SU-DHL-6 (cell line): Measurements from ENCODE around the gene HSD17B14.

Experiments
- H2AFZ ChIP-seq: fragments of 200-600 bp; sonication (generic); 2 replicates; pipeline ENCODE4 v1.6.1; 2014; ENCODE audit warnings: low read depth, mild to moderate bottlenecking, moderate library complexity, mixed read lengths, antibody characterized with exemption, low read length; ENCODE audit not compliant: severe bottlenecking
- H3F3A ChIP-seq: fragments of 200-600 bp; shearing (Covaris generic); 2 replicates; pipeline ENCODE4 v1.6.0; 2016; ENCODE audit warnings: antibody characterized with exemption, mild to moderate bottlenecking; ENCODE audit not compliant: insufficient read depth
- H3K27ac ChIP-seq: fragments of 200-600 bp; sonication (generic); 2 replicates; pipeline ENCODE4 v1.5.1; 2016; ENCODE audit warnings: low read depth, mild to moderate bottlenecking, low read length, moderate library complexity, mixed read lengths
- H3K27me3 ChIP-seq: fragments of 200-600 bp; sonication (generic), shearing (Covaris generic); 2 replicates; pipeline ENCODE4 v1.6.0; 2014; ENCODE audit warnings: mild to moderate bottlenecking, low read length
- H3K36me3 ChIP-seq: fragments of 200-600 bp; sonication (generic); 2 replicates; pipeline ENCODE4 v1.6.1; 2014; ENCODE audit warnings: mild to moderate bottlenecking, low read length, mixed read lengths
- H3K4me2 ChIP-seq: fragments of 300-600, 200-600 bp; shearing (Covaris generic), sonication (generic); 2 replicates; pipeline ENCODE4 v1.6.0; 2014; ENCODE audit warnings: low read length, low read depth, mild to moderate bottlenecking; ENCODE audit not compliant: poor library complexity, severe bottlenecking
- H3K4me3 ChIP-seq: fragments of 200-600 bp; sonication (generic); 2 replicates; pipeline ENCODE4 v1.5.1; 2014; ENCODE audit warnings: antibody characterized with exemption, low read length, mild to moderate bottlenecking, mixed read lengths; ENCODE audit not compliant: insufficient read depth, poor library complexity, severe bottlenecking
- H3K79me2 ChIP-seq: fragments of 200-600 bp; sonication (generic); 2 replicates; pipeline ENCODE4 v1.6.1; 2014; ENCODE audit warnings: mild to moderate bottlenecking, low read length, moderate library complexity; ENCODE audit not compliant: insufficient read depth
- H3K9ac ChIP-seq: fragments of 200-600 bp; sonication (generic); 2 replicates; pipeline ENCODE4 v1.7.0; 2014; ENCODE audit warnings: mild to moderate bottlenecking, low read length
- H3K9me2 ChIP-seq: fragments of 200-600 bp; sonication (generic); replicated peaks from 2 replicates; pipeline ENCODE4 v1.6.1; 2014; ENCODE audit warnings: low read length; ENCODE audit not compliant: insufficient read depth
- H3K9me3 ChIP-seq: fragments of 200-600 bp; sonication (generic); 2 replicates; pipeline ENCODE4 v1.6.1; 2014; ENCODE audit warnings: low read length, mixed read lengths; ENCODE audit not compliant: insufficient read depth
- H4K20me1 ChIP-seq: fragments of 200-600 bp; sonication (generic); 2 replicates; pipeline ENCODE4 v1.6.1; 2014; ENCODE audit warnings: low read depth, mild to moderate bottlenecking, antibody characterized with exemption, low read length, moderate library complexity, mixed read lengths
- EZH2phosphoT487 ChIP-seq: fragments of 200-600 bp; sonication (generic), shearing (Covaris generic); conservative IDR thresholded peaks from 2 replicates; pipeline ENCODE4 v1.6.1; 2018; ENCODE audit warnings: mild to moderate bottlenecking, antibody characterized with exemption, low read length, moderate library complexity, mixed read lengths
- TF ChIP-seq, protein P1 (sequence below): fragments of 200-600 bp; sonication (generic); IDR thresholded peaks from one replicate; pipeline ENCODE4 v1.5.1; 2017; ENCODE audit warnings: antibody characterized with exemption, mild to moderate bottlenecking, low read length, moderate library complexity; ENCODE audit not compliant: insufficient read depth, poor library complexity, severe bottlenecking

The HSD17B14 gene

DNA sequence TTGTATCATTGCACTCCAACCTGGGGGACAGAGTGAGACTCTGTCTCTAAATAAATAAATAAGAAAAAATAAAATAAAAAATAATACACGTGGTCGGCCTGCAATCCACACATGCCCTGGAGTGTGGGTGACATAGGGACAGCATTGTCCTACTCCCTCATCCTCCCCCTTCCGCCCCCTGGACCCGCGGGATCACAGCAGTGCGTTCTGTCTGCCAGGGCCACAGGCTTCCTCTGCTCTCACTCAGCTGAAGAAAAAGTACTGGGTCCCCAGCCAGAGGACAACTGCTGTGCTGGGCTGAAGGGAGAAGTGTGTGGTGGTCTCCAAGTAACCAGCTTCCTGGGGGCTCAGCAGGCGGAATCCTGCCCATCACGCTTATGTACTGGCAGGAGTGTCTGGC lies 31.8 kb downstream of the HSD17B14 start:
- no peak for TF ChIP-seq EZH2phosphoT487
- TF ChIP-seq, protein P1, sequence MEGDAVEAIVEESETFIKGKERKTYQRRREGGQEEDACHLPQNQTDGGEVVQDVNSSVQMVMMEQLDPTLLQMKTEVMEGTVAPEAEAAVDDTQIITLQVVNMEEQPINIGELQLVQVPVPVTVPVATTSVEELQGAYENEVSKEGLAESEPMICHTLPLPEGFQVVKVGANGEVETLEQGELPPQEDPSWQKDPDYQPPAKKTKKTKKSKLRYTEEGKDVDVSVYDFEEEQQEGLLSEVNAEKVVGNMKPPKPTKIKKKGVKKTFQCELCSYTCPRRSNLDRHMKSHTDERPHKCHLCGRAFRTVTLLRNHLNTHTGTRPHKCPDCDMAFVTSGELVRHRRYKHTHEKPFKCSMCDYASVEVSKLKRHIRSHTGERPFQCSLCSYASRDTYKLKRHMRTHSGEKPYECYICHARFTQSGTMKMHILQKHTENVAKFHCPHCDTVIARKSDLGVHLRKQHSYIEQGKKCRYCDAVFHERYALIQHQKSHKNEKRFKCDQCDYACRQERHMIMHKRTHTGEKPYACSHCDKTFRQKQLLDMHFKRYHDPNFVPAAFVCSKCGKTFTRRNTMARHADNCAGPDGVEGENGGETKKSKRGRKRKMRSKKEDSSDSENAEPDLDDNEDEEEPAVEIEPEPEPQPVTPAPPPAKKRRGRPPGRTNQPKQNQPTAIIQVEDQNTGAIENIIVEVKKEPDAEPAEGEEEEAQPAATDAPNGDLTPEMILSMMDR, result no peak
- H2AFZ ChIP-seq, result no peak overlapping the region
- no peaks in the 10 kb centered on the region for H4K20me1 ChIP-seq
- no peak overlapping the region for H3K27ac ChIP-seq
- peaks cover 3% of the 10 kb centered on the region; the same call in 1 of the 2 replicates for H3F3A ChIP-seq
- H3K9ac ChIP-seq, result no peak overlapping the region
- peaks cover 5% of the 10 kb centered on the region for H3K79me2 ChIP-seq
- no peaks in the 10 kb centered on the region for H3K9me3 ChIP-seq
- no peak overlapping the region for H3K4me3 ChIP-seq
- no peaks in the 10 kb centered on the region for H3K36me3 ChIP-seq
- no peak overlapping the region for H3K4me2 ChIP-seq
- H3K9me2 ChIP-seq, result no peaks in the 10 kb centered on the region
- no peaks in the 10 kb centered on the region for H3K27me3 ChIP-seq

DNA sequence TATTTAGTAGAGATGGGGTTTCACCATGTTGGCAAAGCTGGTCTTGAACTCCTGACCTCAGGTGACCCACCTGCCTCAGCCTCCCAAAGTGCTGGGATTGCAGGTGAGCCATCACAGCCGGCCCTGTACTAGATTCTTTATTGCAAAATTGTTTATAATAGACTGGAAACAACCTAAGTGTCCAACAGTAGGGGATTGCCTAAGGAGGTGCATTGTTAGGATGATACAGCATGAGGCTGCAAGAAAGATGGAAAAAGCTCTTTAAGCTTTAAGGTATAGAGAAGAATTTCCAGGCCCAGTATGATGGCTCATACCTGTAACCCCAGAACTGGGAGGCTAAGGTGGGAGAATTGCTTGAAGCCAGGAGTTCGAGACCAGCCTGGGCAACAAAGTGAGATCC lies 33.7 kb downstream of the HSD17B14 start:
- H3K9me2 ChIP-seq, result no peaks in the 10 kb centered on the region
- H3K9me3 ChIP-seq, result no peaks in the 10 kb centered on the region

DNA sequence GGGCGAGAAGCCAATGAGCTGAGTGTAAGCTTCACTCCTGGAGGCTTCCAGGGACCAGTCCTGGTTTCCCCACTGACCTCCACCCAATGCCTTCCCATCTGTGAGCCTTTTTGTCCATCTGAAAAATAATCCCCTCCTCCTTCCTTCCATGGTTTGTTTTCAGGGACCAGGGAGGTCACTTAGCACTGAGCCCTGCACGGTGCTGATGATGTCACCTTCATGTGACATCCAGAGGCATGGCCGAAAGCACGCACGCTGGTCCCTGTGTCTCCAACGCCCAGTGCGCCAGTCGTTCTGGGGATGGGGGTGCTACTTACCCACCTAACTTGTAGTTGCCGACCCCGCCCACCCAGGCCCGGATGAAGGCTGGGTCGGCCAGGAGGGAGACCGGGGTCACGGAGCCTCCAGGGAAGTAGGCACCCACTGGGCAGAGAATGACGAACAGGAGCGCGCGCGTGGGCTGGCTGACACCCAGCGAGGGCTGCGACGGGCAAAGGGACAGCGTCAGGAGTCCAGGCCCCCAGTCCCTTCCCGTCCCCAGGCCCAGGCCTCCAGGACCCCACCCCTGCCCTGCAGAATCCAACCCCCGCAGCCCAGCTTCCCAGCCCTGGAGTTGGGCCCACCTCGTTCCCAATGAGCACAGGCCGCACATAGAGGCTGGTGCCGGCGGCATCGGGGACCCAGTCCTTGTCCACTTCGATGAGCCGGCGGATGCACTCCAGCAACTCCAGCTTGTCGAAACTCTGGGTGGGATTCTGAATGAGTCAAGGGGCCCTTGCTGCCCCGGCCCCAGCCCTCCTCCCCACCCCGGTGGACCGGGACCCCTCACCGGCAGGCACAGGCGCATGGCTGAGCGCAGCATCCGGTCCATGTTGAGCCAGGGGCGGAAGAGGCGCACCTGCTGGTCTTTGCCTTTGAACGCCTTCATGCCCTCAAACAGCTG lies 36.7 kb downstream of the HSD17B14 start:
- no peak overlapping the region for H2AFZ ChIP-seq
- H3F3A ChIP-seq, result no peaks in the 10 kb centered on the region
- no peak overlapping the region for H3K27ac ChIP-seq
- no peak overlapping the region for H3K4me2 ChIP-seq
- H3K36me3 ChIP-seq, result no peaks in the 10 kb centered on the region
- TF ChIP-seq, protein P1, result no peak
- no peak for TF ChIP-seq EZH2phosphoT487
- H3K9ac ChIP-seq, result no peak overlapping the region
- H3K79me2 ChIP-seq, result no peaks in the 10 kb centered on the region
- H4K20me1 ChIP-seq, result no peaks in the 10 kb centered on the region
- H3K27me3 ChIP-seq, result no peaks in the 10 kb centered on the region
- no peak overlapping the region for H3K4me3 ChIP-seq
- no peaks in the 10 kb centered on the region for H3K9me2 ChIP-seq
- H3K9me3 ChIP-seq, result no peaks in the 10 kb centered on the region

More for the DNA sequence above, 33.7 kb downstream of the HSD17B14 start:
- Histone ChIP-seq H4K20me1 (no peaks in the 10 kb centered on the region), H3F3A (no peaks in the 10 kb centered on the region), H3K27me3 (no peaks in the 10 kb centered on the region), H3K79me2 (no peaks in the 10 kb centered on the region), H3K9ac (no peak overlapping the region), H3K4me3 (no peak overlapping the region), H3K36me3 (no peaks in the 10 kb centered on the region), H2AFZ (no peak overlapping the region), H3K27ac (no peak overlapping the region), H3K4me2 (no peak overlapping the region)
- TF ChIP-seq, protein P1, result no peak
- TF ChIP-seq EZH2phosphoT487, result no peak
